HEK293 (cell line): ENCODE data around the gene CREM.

Source experiments
- CTCF ChIA-PET: fragments of 350-600 bp; formaldehyde crosslinking; extraction: SDS; loops from one replicate; lab custom pipeline; 2021; ENCODE audit warnings: antibody characterized with exemption; lab: Yijun Ruan, JAX
- POLR2A ChIA-PET: fragments of 300-600 bp; formaldehyde crosslinking; extraction: SDS; loops from one replicate; lab custom pipeline; 2020; ENCODE audit warnings: antibody characterized with exemption, inconsistent platforms; lab: Yijun Ruan, JAX
- H3K27ac ChIP-seq: fragments of 200-500 bp; sonication (Bioruptor generic); 2 replicates; pipeline ENCODE4 v1.5.1; 2014; ENCODE audit warnings: low read depth, low read length, control low read depth, inconsistent platforms; ENCODE audit errors: extremely low read depth
- H3K36me3 ChIP-seq, 2 experiments: fragments of 200-500 bp in 1 of 2; sonication (Bioruptor generic) in 1 of 2; 1 replicate in 1 of 2; 2 replicates in 1 of 2; pipeline ENCODE4 v1.5.1; 2014 to 2017; ENCODE audit warnings: inconsistent platforms in 2 of 2, low read length in 2 of 2; ENCODE audit not compliant: control insufficient read depth in 2 of 2, insufficient read depth in 1 of 2
- H3K4me1 ChIP-seq: fragments of 200-500 bp; sonication (Bioruptor generic); 2 replicates; pipeline ENCODE4 v1.5.1; 2014; ENCODE audit warnings: mild to moderate bottlenecking, low read length, inconsistent platforms; ENCODE audit not compliant: control insufficient read depth, insufficient read depth
- H3K4me3 ChIP-seq: 2 replicates; pipeline ENCODE4 v1.5.1; 2011; ENCODE audit warnings: low read depth, mild to moderate bottlenecking, control low read depth, low read length, moderate library complexity
- H3K9me3 ChIP-seq: fragments of 200-500 bp; sonication (Bioruptor generic); 2 replicates; pipeline ENCODE4 v1.5.1; 2014; ENCODE audit warnings: low read depth, low read length, inconsistent platforms; ENCODE audit not compliant: control insufficient read depth, insufficient read depth
- GLI2 ChIP-seq: fragments of 450-650 bp; formaldehyde crosslinking; IDR thresholded peaks from 2 replicates; pipeline ENCODE4; 2017; ENCODE audit warnings: missing biosample characterization, missing genetic modification characterization, low read depth, borderline replicate concordance
- MYNN ChIP-seq: fragments of 450-650 bp; formaldehyde crosslinking; IDR thresholded peaks from 2 replicates; pipeline ENCODE4 v1.5.1; 2016; ENCODE audit warnings: missing biosample characterization, missing genetic modification characterization, borderline replicate concordance
- SALL2 ChIP-seq: fragments of 450-650 bp; formaldehyde crosslinking; IDR thresholded peaks from 2 replicates; pipeline ENCODE4 v1.5.0; 2017; ENCODE audit warnings: missing biosample characterization, mild to moderate bottlenecking, missing genetic modification characterization, borderline replicate concordance
- SCRT1 ChIP-seq: fragments of 450-650 bp; formaldehyde crosslinking; IDR thresholded peaks from 2 replicates; pipeline ENCODE4 v1.5.1; 2016; ENCODE audit warnings: missing biosample characterization, missing genetic modification characterization, borderline replicate concordance
- SP7 ChIP-seq: fragments of 450-650 bp; formaldehyde crosslinking; IDR thresholded peaks from 2 replicates; pipeline ENCODE4 v1.5.1; 2016; ENCODE audit warnings: missing biosample characterization, missing genetic modification characterization
- ZBTB1 ChIP-seq: fragments of 450-650 bp; formaldehyde crosslinking; IDR thresholded peaks from 2 replicates; pipeline ENCODE4 v1.5.1; 2016; ENCODE audit warnings: missing biosample characterization, missing genetic modification characterization
- ZNF157 ChIP-seq: fragments of 450-650 bp; formaldehyde crosslinking; IDR thresholded peaks from 2 replicates; pipeline ENCODE4 v1.5.1; 2016; ENCODE audit warnings: missing biosample characterization, missing genetic modification characterization
- ZNF221 ChIP-seq: fragments of 450-650 bp; formaldehyde crosslinking; IDR thresholded peaks from 2 replicates; pipeline ENCODE4 v1.5.1; 2017; ENCODE audit warnings: missing biosample characterization, missing genetic modification characterization, borderline replicate concordance
- ZNF223 ChIP-seq: fragments of 450-650 bp; formaldehyde crosslinking; IDR thresholded peaks from 2 replicates; pipeline ENCODE4 v1.5.1; 2016; ENCODE audit warnings: missing biosample characterization, missing genetic modification characterization
- ZNF266 ChIP-seq: fragments of 450-650 bp; formaldehyde crosslinking; IDR thresholded peaks from 2 replicates; pipeline ENCODE4 v1.5.1; 2016; ENCODE audit warnings: missing biosample characterization, missing genetic modification characterization, low read depth
- ZNF354C ChIP-seq: fragments of 450-650 bp; formaldehyde crosslinking; IDR thresholded peaks from 2 replicates; pipeline ENCODE4 v1.5.1; 2016; ENCODE audit warnings: missing biosample characterization, missing genetic modification characterization, low read depth, borderline replicate concordance
- ZNF629 ChIP-seq: fragments of 450-650 bp; formaldehyde crosslinking; IDR thresholded peaks from 2 replicates; pipeline ENCODE4 v1.5.1; 2017; ENCODE audit warnings: missing biosample characterization, missing genetic modification characterization
- ZNF677 ChIP-seq: fragments of 450-650 bp; IDR thresholded peaks from 2 replicates; pipeline ENCODE4 v1.5.0; 2018; ENCODE audit warnings: missing biosample characterization, mild to moderate bottlenecking, missing genetic modification characterization, moderate library complexity
- ZNF843 ChIP-seq: fragments of 450-650 bp; formaldehyde crosslinking; IDR thresholded peaks from 2 replicates; pipeline ENCODE4 v1.5.1; 2016; ENCODE audit warnings: missing biosample characterization, missing genetic modification characterization
- TF ChIP-seq, protein P1 (sequence below): IDR thresholded peaks from 2 replicates; pipeline ENCODE4 v1.6.1; 2011; ENCODE audit warnings: mild to moderate bottlenecking, low read depth, low read length, borderline replicate concordance
- TF ChIP-seq, protein P2 (sequence below): fragments of 450-650 bp; formaldehyde crosslinking; IDR thresholded peaks from 2 replicates; pipeline ENCODE4 v1.5.1; 2017; ENCODE audit warnings: missing biosample characterization, mild to moderate bottlenecking, missing genetic modification characterization, moderate library complexity
- TF ChIP-seq, protein P3 (sequence below): fragments of 450-650 bp; formaldehyde crosslinking; IDR thresholded peaks from 2 replicates; pipeline ENCODE4 v1.5.1; 2016; ENCODE audit warnings: missing biosample characterization, missing genetic modification characterization
- TF ChIP-seq, protein P4 (sequence below): fragments of 450-650 bp; formaldehyde crosslinking; IDR thresholded peaks from 2 replicates; pipeline ENCODE4 v1.5.1; 2016; ENCODE audit warnings: missing biosample characterization, missing genetic modification characterization
- TF ChIP-seq, protein P5 (sequence below): fragments of 450-650 bp; formaldehyde crosslinking; IDR thresholded peaks from 2 replicates; pipeline ENCODE4 v1.5.1; 2016; ENCODE audit warnings: missing biosample characterization, missing genetic modification characterization

The CREM gene

DNA sequence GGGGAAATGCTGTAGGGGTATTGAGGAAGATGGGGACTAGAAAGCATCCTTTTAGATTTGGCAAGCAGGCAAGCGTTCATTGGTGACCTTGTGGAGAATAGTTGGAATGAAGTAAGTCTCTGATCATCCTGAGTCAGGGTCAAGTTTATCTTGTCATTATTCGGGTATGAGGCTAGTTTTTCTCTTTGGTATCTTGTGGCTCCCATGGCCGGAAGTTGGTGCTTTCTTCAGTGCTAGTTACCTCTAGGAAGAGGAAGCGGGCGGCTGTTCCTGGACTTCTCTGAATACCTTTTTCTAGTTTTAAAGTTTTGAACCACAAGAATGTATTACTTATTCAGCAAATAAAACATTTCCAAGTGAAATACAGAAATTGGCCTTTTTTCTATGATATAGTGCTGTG is 9.2 kb downstream of the CREM start:
- no peaks in the 10 kb centered on the region for H3K36me3 ChIP-seq
- ChIA-PET CTCF (interaction anchor here (1.2 kb wide), 1 partner anchor 24 kb away, joined by 3 read pairs; no protein-coding TSS in a partner anchor), POLR2A (interaction anchor here (1.3 kb wide), 1 partner anchor 9 kb away, joined by 3 read pairs; the partner anchor contains the start of gene CREM)
- H3K9me3 ChIP-seq = no peaks in the 10 kb centered on the region
- no peak overlapping the region for H3K27ac ChIP-seq
- no peak overlapping the region for H3K4me3 ChIP-seq
- TF ChIP-seq ZNF629 (no peak), SP7 (tag by site-specific recombination) (no peak), ZNF221 (tag by site-specific recombination) (no peak), GLI2 (tag by site-specific recombination) (no peak), ZNF843 (no peak), SCRT1 (tag by site-specific recombination) (no peak), ZNF223 (tag by site-specific recombination) (no peak), ZNF266 (tag by site-specific recombination) (no peak), ZBTB1 (tag by site-specific recombination) (no peak), ZNF157 (tag by site-specific recombination) (no peak), MYNN (no peak), ZNF677 (tag by site-specific recombination) (no peak), ZNF354C (tag by site-specific recombination) (no peak), SALL2 (tag by site-specific recombination) (no peak)
- TF ChIP-seq, protein P1, sequence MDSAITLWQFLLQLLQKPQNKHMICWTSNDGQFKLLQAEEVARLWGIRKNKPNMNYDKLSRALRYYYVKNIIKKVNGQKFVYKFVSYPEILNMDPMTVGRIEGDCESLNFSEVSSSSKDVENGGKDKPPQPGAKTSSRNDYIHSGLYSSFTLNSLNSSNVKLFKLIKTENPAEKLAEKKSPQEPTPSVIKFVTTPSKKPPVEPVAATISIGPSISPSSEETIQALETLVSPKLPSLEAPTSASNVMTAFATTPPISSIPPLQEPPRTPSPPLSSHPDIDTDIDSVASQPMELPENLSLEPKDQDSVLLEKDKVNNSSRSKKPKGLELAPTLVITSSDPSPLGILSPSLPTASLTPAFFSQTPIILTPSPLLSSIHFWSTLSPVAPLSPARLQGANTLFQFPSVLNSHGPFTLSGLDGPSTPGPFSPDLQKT = no peak
- TF ChIP-seq, protein P2, sequence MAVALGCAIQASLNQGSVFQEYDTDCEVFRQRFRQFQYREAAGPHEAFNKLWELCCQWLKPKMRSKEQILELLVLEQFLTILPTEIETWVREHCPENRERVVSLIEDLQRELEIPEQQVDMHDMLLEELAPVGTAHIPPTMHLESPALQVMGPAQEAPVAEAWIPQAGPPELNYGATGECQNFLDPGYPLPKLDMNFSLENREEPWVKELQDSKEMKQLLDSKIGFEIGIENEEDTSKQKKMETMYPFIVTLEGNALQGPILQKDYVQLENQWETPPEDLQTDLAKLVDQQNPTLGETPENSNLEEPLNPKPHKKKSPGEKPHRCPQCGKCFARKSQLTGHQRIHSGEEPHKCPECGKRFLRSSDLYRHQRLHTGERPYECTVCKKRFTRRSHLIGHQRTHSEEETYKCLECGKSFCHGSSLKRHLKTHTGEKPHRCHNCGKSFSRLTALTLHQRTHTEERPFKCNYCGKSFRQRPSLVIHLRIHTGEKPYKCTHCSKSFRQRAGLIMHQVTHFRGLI (tag by site-specific recombination) = no peak
- TF ChIP-seq, protein P3, sequence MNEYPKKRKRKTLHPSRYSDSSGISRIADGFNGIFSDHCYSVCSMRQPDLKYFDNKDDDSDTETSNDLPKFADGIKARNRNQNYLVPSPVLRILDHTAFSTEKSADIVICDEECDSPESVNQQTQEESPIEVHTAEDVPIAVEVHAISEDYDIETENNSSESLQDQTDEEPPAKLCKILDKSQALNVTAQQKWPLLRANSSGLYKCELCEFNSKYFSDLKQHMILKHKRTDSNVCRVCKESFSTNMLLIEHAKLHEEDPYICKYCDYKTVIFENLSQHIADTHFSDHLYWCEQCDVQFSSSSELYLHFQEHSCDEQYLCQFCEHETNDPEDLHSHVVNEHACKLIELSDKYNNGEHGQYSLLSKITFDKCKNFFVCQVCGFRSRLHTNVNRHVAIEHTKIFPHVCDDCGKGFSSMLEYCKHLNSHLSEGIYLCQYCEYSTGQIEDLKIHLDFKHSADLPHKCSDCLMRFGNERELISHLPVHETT (tag by site-specific recombination) = no peak
- TF ChIP-seq, protein P4, sequence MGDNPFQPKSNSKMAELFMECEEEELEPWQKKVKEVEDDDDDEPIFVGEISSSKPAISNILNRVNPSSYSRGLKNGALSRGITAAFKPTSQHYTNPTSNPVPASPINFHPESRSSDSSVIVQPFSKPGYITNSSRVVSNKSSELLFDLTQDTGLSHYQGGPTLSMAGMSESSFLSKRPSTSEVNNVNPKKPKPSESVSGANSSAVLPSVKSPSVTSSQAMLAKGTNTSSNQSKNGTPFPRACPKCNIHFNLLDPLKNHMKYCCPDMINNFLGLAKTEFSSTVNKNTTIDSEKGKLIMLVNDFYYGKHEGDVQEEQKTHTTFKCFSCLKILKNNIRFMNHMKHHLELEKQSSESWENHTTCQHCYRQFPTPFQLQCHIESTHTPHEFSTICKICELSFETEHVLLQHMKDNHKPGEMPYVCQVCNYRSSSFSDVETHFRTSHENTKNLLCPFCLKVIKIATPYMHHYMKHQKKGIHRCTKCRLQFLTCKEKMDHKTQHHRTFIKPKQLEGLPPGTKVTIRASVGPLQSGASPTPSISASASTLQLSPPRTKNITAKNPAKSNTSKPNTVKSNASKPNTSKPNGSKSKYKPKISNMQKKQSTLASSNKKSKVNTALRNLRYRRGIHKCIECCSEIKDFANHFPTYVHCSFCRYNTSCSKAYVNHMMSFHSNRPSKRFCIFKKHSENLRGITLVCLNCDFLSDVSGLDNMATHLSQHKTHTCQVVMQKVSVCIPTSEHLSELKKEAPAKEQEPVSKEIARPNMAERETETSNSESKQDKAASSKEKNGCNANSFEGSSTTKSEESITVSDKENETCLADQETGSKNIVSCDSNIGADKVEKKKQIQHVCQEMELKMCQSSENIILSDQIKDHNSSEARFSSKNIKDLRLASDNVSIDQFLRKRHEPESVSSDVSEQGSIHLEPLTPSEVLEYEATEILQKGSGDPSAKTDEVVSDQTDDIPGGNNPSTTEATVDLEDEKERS (tag by site-specific recombination) = no peak
- TF ChIP-seq, protein P5, sequence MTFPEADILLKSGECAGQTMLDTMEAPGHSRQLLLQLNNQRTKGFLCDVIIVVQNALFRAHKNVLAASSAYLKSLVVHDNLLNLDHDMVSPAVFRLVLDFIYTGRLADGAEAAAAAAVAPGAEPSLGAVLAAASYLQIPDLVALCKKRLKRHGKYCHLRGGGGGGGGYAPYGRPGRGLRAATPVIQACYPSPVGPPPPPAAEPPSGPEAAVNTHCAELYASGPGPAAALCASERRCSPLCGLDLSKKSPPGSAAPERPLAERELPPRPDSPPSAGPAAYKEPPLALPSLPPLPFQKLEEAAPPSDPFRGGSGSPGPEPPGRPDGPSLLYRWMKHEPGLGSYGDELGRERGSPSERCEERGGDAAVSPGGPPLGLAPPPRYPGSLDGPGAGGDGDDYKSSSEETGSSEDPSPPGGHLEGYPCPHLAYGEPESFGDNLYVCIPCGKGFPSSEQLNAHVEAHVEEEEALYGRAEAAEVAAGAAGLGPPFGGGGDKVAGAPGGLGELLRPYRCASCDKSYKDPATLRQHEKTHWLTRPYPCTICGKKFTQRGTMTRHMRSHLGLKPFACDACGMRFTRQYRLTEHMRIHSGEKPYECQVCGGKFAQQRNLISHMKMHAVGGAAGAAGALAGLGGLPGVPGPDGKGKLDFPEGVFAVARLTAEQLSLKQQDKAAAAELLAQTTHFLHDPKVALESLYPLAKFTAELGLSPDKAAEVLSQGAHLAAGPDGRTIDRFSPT (tag by site-specific recombination) = no peak
- H3K4me1 ChIP-seq = peaks cover 16% of the 10 kb centered on the region
